RWPE2 (cell line): ENCODE data around the gene CEP89.

ENCODE experiments used
- ATAC-seq: fragments of 200-7000 bp; cut with Tn5 transposase; 3 replicates; pipeline ENCODE4 v1.9.1; 2021; ENCODE audit warnings: low read depth
- DNase-seq: peaks from one replicate; pipeline ENCODE4 v3.0.0-alpha.2; 2020; ENCODE audit warnings: low spot score
- H3K27ac ChIP-seq: fragments of 450-650 bp; 2 replicates; pipeline ENCODE4 v1.5.1; 2017; ENCODE audit warnings: mild to moderate bottlenecking; ENCODE audit not compliant: poor library complexity, severe bottlenecking
- H3K27me3 ChIP-seq: fragments of 250-450 bp; sonication (Bioruptor Pico); 2 replicates; pipeline ENCODE4 v1.5.1; 2021; ENCODE audit warnings: mild to moderate bottlenecking, moderate library complexity; ENCODE audit not compliant: insufficient read depth, poor library complexity, severe bottlenecking
- H3K36me3 ChIP-seq: fragments of 250-450 bp; sonication (Bioruptor Pico); 2 replicates; pipeline ENCODE4 v1.5.1; 2020; ENCODE audit warnings: low read depth, mild to moderate bottlenecking, moderate library complexity
- H3K4me1 ChIP-seq: fragments of 250-450 bp; sonication (Bioruptor Pico); 2 replicates; pipeline ENCODE4 v1.5.1; 2021; ENCODE audit warnings: mild to moderate bottlenecking, moderate library complexity; ENCODE audit not compliant: insufficient read depth, poor library complexity, severe bottlenecking
- H3K4me3 ChIP-seq: fragments of 250-450 bp; sonication (Bioruptor Pico); 2 replicates; pipeline ENCODE4 v1.5.1; 2021; ENCODE audit warnings: mild to moderate bottlenecking, moderate library complexity; ENCODE audit not compliant: severe bottlenecking
- H3K9me3 ChIP-seq: fragments of 250-450 bp; sonication (Bioruptor Pico); 2 replicates; pipeline ENCODE4 v1.5.1; 2021; ENCODE audit warnings: mild to moderate bottlenecking, moderate library complexity; ENCODE audit not compliant: severe bottlenecking
- TF ChIP-seq, protein P1 (sequence below): fragments of 450-650 bp; IDR thresholded peaks from one replicate; pipeline ENCODE4 v1.5.1; 2017; ENCODE audit warnings: mild to moderate bottlenecking, moderate library complexity; ENCODE audit not compliant: poor library complexity, severe bottlenecking

CEP89 gene

DNA sequence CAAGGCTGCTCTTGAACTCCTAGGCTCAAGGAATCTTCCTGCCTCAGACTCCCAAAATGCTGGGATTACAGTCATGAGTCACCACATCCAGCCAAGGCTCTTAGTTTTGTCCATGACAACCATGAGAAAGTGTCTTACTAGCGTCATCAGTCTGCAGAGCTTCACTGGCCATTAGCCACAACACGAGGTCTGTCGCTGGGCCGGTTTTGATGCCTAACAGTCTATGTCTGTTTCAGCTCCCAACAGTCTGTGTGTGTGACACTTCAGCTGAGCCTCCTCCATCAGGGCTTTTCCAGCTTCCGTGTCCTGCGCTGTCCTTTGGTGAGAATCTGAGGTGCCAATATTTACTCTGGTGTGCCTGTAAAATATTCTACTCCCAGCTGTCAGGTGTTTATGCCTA lies 47.6 kb downstream of the CEP89 start:
- ATAC-seq, result no peak
- H3K4me3 ChIP-seq, result no peak overlapping the region
- H3K4me1 ChIP-seq, result no peaks in the 10 kb centered on the region
- no peaks in the 10 kb centered on the region for H3K27me3 ChIP-seq
- H3K36me3 ChIP-seq, result peaks cover 17% of the 10 kb centered on the region
- DNase-seq, result no peak
- no peak overlapping the region for H3K27ac ChIP-seq
- TF ChIP-seq, protein P1, sequence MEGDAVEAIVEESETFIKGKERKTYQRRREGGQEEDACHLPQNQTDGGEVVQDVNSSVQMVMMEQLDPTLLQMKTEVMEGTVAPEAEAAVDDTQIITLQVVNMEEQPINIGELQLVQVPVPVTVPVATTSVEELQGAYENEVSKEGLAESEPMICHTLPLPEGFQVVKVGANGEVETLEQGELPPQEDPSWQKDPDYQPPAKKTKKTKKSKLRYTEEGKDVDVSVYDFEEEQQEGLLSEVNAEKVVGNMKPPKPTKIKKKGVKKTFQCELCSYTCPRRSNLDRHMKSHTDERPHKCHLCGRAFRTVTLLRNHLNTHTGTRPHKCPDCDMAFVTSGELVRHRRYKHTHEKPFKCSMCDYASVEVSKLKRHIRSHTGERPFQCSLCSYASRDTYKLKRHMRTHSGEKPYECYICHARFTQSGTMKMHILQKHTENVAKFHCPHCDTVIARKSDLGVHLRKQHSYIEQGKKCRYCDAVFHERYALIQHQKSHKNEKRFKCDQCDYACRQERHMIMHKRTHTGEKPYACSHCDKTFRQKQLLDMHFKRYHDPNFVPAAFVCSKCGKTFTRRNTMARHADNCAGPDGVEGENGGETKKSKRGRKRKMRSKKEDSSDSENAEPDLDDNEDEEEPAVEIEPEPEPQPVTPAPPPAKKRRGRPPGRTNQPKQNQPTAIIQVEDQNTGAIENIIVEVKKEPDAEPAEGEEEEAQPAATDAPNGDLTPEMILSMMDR, result no peak
- H3K9me3 ChIP-seq, result no peaks in the 10 kb centered on the region

DNA sequence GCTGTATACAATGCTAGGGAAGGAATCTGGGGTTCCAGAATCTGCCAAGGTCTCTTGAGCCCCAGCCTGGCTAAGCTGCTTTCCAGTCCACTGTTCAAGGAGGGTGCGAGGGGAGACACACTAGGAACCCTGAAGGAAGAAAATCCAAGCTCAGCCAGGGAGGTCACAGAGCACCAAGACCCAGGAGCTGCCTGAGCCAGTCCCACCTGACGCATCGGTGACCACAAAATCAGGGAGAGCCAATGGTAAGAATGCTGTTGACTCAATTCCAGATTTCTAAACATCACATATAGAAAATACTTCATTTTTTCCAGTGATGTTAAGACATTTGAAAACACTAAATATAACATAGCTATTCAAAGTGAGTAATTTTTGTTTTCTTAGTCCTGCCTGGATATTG lies 50.1 kb downstream of the CEP89 start:
- no peaks in the 10 kb centered on the region for H3K9me3 ChIP-seq
- no peaks in the 10 kb centered on the region for H3K27me3 ChIP-seq
- TF ChIP-seq, protein P1, result no peak
- H3K27ac ChIP-seq, result no peak overlapping the region
- H3K36me3 ChIP-seq, result peaks cover 19% of the 10 kb centered on the region
- H3K4me1 ChIP-seq, result no peaks in the 10 kb centered on the region
- no peak for ATAC-seq
- DNase-seq, result no peak
- H3K4me3 ChIP-seq, result no peak overlapping the region

DNA sequence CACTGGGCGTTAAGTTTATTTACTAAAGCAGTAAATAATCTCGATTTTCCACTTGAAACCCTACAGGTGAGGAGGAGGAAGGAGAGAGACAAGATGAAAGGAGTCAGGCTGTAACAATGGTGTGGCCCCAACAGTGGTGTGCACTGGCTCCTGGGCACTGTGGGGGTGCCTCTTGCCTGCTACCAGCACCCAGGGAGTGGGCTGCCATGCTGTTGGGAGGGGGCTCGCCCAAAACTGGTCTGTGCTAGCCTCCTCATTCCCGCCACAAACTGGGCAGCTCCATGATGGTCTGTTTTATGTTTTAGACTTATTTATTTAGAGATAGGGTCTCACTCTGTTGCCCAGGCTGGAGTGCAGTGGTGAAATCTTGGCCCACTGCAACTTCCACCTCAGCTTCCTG lies 52.4 kb downstream of the CEP89 start:
- Histone ChIP-seq H3K9me3 (no peaks in the 10 kb centered on the region), H3K4me3 (no peak overlapping the region), H3K27ac (no peak overlapping the region), H3K36me3 (peaks cover 24% of the 10 kb centered on the region), H3K4me1 (no peaks in the 10 kb centered on the region), H3K27me3 (no peaks in the 10 kb centered on the region)
- ATAC-seq, result no peak
- DNase-seq, result no peak
- TF ChIP-seq, protein P1, result no peak

DNA sequence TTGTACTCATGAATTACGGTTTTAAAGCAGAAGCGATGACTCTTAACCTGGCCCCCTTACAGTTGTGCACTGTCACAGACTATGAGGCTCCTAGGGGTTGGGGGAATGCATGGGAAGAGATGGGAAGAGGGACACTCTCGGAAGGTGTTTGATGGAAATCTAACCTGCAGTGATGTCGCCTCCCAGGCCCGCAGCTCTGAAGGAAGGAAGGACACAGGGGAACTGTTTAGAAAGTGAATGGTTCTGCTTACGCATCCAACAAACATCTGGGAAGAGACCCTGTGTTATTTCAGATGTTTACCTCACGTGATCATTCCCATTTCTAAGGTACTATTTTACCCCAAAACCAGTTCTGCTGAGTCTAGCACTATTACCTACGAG lies 54.2 kb downstream of the CEP89 start:
- Histone ChIP-seq H3K27me3 (no peaks in the 10 kb centered on the region), H3K4me1 (no peaks in the 10 kb centered on the region), H3K27ac (no peak overlapping the region), H3K36me3 (peaks cover 29% of the 10 kb centered on the region), H3K9me3 (no peaks in the 10 kb centered on the region), H3K4me3 (no peak overlapping the region)
- DNase-seq, result no peak
- ATAC-seq, result no peak
- TF ChIP-seq, protein P1, result no peak

DNA sequence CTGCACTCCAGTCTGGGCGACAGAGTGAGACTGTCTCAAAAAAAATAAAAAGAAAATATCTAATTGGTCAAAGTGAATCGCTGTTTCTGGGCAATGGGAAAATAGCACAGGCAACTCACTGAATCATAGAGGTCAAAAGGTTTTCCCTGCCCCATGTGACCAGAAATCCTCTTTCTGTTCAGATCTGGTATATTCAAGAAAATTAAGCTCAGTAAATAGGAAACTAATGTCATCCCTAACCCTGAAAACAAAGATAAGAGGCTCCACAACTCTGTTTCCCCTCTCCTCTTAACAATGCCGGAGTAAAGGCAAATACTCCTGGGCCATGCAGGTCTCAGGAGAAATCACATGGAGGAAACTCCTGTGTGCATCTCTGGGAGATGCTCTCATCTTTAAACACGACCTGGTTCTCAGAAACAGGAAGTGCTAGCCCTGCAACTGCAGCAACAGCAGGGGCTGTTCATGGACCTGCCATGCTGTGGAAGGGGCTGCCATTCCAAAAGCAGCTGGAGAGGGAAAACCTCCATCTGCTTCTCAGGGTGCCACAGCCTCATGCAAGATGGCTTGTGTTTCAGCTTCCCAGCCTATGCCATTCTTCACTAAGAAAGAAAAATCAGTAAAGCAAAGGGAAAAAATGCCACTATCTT lies 54.7 kb downstream of the CEP89 start:
- no peak for DNase-seq
- Histone ChIP-seq H3K4me1 (no peaks in the 10 kb centered on the region), H3K27ac (no peak overlapping the region), H3K9me3 (no peaks in the 10 kb centered on the region), H3K36me3 (peaks cover 29% of the 10 kb centered on the region), H3K4me3 (no peak overlapping the region), H3K27me3 (no peaks in the 10 kb centered on the region)
- ATAC-seq, result no peak
- TF ChIP-seq, protein P1, result no peak
